K562 (cell line): ENCODE results near the gene PLEKHF1. TPM values are rescaled to one million over a fixed set of nuclear protein-coding genes. Genes with fewer than 3 reads are reported as not detected.

Experiments used
- ARID1B ChIP-seq: fragments of 450-650 bp; IDR thresholded peaks from 2 replicates; pipeline ENCODE4 v1.6.1; 2016; ENCODE audit warnings: antibody characterized with exemption, mild to moderate bottlenecking, inconsistent platforms
- CEBPG ChIP-seq, 3 experiments: fragments of 200-800 bp in 1 of 3; sonication (Bioruptor generic) in 1 of 3; sonication (generic) in 1 of 3; formaldehyde crosslinking in 1 of 3; IDR thresholded peaks in 2 of 3; conservative IDR thresholded peaks in 1 of 3; 2 replicates each; pipeline versions ENCODE4 v1.6.1 to v1.8.0; 2016 to 2022; ENCODE audit warnings: missing compliant biosample characterization in 2 of 3, missing genetic modification characterization in 2 of 3, mild to moderate bottlenecking in 1 of 3, missing genetic modification reagents in 1 of 3
- DPF2 ChIP-seq: fragments of 450-650 bp; IDR thresholded peaks from 2 replicates; pipeline ENCODE4 v1.6.1; 2016
- GATAD2B ChIP-seq: fragments of 450-650 bp; IDR thresholded peaks from 2 replicates; pipeline ENCODE4 v1.6.1; 2017; ENCODE audit warnings: mild to moderate bottlenecking, borderline replicate concordance
- MTF1 ChIP-seq: fragments of 250-450 bp; sonication (Bioruptor Pico); IDR thresholded peaks from 2 replicates; pipeline ENCODE4 v1.9.0; 2021; ENCODE audit warnings: moderate library complexity, mild to moderate bottlenecking, inconsistent platforms, borderline replicate concordance
- NFE2 ChIP-seq: IDR thresholded peaks from 2 replicates; pipeline ENCODE4 v1.6.1; 2014; ENCODE audit warnings: antibody characterized with exemption, low read depth
- NFE2L1 ChIP-seq: fragments of 450-650 bp; IDR thresholded peaks from 2 replicates; pipeline ENCODE4 v1.6.1; 2016; ENCODE audit warnings: missing genetic modification characterization, low read depth, mild to moderate bottlenecking, missing compliant biosample characterization, moderate library complexity, borderline replicate concordance
- NR2C2 ChIP-seq, 2 experiments: fragments of 200-800 bp in 1 of 2; sonication (Bioruptor generic) in 1 of 2; sonication (generic) in 1 of 2; formaldehyde crosslinking in 1 of 2; IDR thresholded peaks; 2 replicates each; pipeline versions ENCODE4 v1.6.1 to v1.8.0; 2016 to 2022; ENCODE audit warnings: mild to moderate bottlenecking in 1 of 2, missing compliant biosample characterization in 1 of 2, missing genetic modification characterization in 1 of 2, missing genetic modification reagents in 1 of 2
- PTTG1 ChIP-seq: fragments of 450-650 bp; IDR thresholded peaks from 2 replicates; pipeline ENCODE4 v1.6.1; 2016; ENCODE audit warnings: low read depth, mild to moderate bottlenecking, missing genetic modification characterization, missing compliant biosample characterization
- RB1 ChIP-seq: fragments of 450-650 bp; IDR thresholded peaks from 2 replicates; pipeline ENCODE4 v1.6.1; 2017; ENCODE audit warnings: low read depth, mild to moderate bottlenecking
- RHOXF2B ChIP-seq: fragments of 250-450 bp; sonication (Bioruptor Pico); conservative IDR thresholded peaks from 2 replicates; pipeline ENCODE4 v1.5.1; 2021
- SMARCE1 ChIP-seq: fragments of 450-650 bp; IDR thresholded peaks from 2 replicates; pipeline ENCODE4 v1.7.1; 2016; ENCODE audit warnings: mild to moderate bottlenecking
- U2AF2 ChIP-seq: fragments of 200-400 bp; formaldehyde crosslinking; optimal IDR thresholded peaks from 2 replicates; pipeline ENCODE3; 2017; ENCODE audit warnings: low read depth, mild to moderate bottlenecking, low read length
- ZKSCAN3 ChIP-seq: fragments of 250-450 bp; sonication (Bioruptor Pico); IDR thresholded peaks from 2 replicates; pipeline ENCODE4 v1.4.0; 2020
- ZNF121 ChIP-seq: sonication (generic); formaldehyde crosslinking; conservative IDR thresholded peaks from 2 replicates; pipeline ENCODE4 v1.8.0; 2022; ENCODE audit warnings: missing genetic modification reagents
- ZNF696 ChIP-seq: fragments of 250-450 bp; sonication (Bioruptor Pico); conservative IDR thresholded peaks from 2 replicates; pipeline ENCODE4 v1.4.0; 2020; ENCODE audit warnings: mild to moderate bottlenecking, moderate library complexity
- polyA plus RNA-seq, 8 experiments: library from polyadenylated mRNA; depleted of rRNA in 4 of 8; stranded (reverse) in 5 of 8; unstranded in 3 of 8; fragments of >200 nt; fragmentation: Nextera tagmentation in 2 of 8; fragmentation: Illumina TruSeq in 1 of 8; extraction: Ambion mirVana in 2 of 8; extraction: Trizol in 1 of 8; gene quantifications; 2 replicates each; pipeline versions ENCODE4 v1.2.1 to v1.2.3, GENCODE V29; 2011 to 2014; ENCODE audit warnings: inconsistent platforms in 1 of 8, missing spikeins in 1 of 8
- total RNA-seq, 7 experiments: library from RNA; depleted of rRNA in 6 of 7; stranded (reverse); fragments of >200 nt in 6 of 7; fragmentation: Illumina TruSeq in 2 of 7; extraction: Trizol in 2 of 7; gene quantifications; 2 replicates each; pipeline versions ENCODE4 v1.2.1 to v1.2.3, GENCODE V29; 2011 to 2021; ENCODE audit warnings: low replicate concordance in 1 of 7
- TF ChIP-seq, protein P1 (sequence below): fragments of 450-650 bp; formaldehyde crosslinking; IDR thresholded peaks from 2 replicates; pipeline ENCODE4 v1.4.0; 2020; ENCODE audit warnings: mild to moderate bottlenecking, mixed read lengths
- TF ChIP-seq, protein P2 (sequence below): fragments of 450-650 bp; IDR thresholded peaks from one replicate; pipeline ENCODE4 v1.6.1; 2018; ENCODE audit warnings: mild to moderate bottlenecking, moderate library complexity; ENCODE audit not compliant: partially characterized antibody
- TF ChIP-seq, protein P3 (sequence below), 2 experiments: fragments of 450-650 bp; IDR thresholded peaks; 2 replicates each; pipeline ENCODE4 v1.6.1; 2018; ENCODE audit warnings: mild to moderate bottlenecking in 2 of 2, low read depth in 1 of 2; ENCODE audit not compliant: partially characterized antibody in 2 of 2

Gene PLEKHF1
- total and polyA plus RNA-seq, 9 of the 15 experiments (the other 6 are each of a cell fraction or from before 2014, with no cell fraction given): 0.07 to 13.4 (median 3.9) TPM; not detected in 1

DNA sequence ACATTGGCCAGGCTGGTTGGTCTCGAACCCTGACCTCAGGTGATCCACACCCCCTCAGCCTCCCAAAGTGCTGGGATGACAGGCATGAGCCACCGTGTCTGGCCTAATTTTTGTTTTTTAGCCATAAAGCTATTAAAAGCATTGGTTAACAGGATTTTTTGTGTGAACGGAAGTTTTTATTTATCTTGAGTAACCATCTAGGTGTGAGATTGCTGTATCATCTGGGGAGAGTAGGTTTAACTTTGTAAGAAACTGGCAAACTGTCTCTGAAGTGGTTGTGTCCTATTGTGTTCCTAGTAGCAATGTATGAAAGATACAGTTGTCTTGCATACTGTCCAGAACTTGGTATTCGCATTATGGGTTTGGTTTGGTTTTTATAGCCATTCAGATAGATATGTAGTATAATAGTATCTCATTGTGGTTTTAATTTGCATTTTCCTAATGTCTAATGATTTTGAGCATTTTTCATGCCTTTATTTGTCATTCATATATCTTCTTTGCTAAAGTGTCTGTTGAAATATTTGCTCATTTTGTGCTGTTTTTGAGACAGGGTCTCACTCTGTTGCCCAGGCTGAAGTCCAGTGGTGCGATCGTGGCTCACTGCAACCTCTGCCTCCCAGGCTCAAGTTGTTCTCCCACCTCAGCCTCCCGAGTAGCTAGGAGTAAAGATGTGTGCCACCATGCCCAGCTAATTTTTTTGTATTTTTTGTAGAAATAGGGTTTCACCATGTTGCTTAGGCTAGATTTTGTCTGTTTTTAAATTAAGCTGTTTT is 13.5 kb upstream of the PLEKHF1 start (continued):
- TF ChIP-seq U2AF2: no peak
- TF ChIP-seq, protein P1, sequence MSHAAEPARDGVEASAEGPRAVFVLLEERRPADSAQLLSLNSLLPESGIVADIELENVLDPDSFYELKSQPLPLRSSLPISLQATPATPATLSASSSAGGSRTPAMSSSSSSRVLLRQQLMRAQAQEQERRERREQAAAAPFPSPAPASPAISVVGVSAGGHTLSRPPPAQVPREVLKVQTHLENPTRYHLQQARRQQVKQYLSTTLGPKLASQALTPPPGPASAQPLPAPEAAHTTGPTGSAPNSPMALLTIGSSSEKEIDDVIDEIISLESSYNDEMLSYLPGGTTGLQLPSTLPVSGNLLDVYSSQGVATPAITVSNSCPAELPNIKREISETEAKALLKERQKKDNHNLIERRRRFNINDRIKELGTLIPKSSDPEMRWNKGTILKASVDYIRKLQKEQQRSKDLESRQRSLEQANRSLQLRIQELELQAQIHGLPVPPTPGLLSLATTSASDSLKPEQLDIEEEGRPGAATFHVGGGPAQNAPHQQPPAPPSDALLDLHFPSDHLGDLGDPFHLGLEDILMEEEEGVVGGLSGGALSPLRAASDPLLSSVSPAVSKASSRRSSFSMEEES: no peak
- TF ChIP-seq, protein P2, sequence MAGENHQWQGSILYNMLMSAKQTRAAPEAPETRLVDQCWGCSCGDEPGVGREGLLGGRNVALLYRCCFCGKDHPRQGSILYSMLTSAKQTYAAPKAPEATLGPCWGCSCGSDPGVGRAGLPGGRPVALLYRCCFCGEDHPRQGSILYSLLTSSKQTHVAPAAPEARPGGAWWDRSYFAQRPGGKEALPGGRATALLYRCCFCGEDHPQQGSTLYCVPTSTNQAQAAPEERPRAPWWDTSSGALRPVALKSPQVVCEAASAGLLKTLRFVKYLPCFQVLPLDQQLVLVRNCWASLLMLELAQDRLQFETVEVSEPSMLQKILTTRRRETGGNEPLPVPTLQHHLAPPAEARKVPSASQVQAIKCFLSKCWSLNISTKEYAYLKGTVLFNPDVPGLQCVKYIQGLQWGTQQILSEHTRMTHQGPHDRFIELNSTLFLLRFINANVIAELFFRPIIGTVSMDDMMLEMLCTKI: no peak
- no peak for TF ChIP-seq ZNF696 (CRISPR knock-in tag)
- TF ChIP-seq RB1: no peak
- peak; percentile 71 for TF ChIP-seq ZNF121 (CRISPR knock-in tag)
- peak; percentile 13; the same call in 1 of the 2 replicates for TF ChIP-seq GATAD2B
- no peak; the same call in 1 of the 2 replicates for TF ChIP-seq SMARCE1
- TF ChIP-seq ZKSCAN3 (CRISPR knock-in tag): no peak
- TF ChIP-seq NFE2L1 (tag): no peak
- no peak for TF ChIP-seq MTF1 (CRISPR knock-in tag)
- peak; percentile 55 for TF ChIP-seq DPF2
- TF ChIP-seq CEBPG (CRISPR knock-in tag; IDR thresholded peaks at IDR 0.05): no peak
- no peak for TF ChIP-seq CEBPG (tag; conservative IDR thresholded peaks at IDR 0.05 in 1 of 2, IDR thresholded peaks at IDR 0.05 in 1 of 2)
- TF ChIP-seq ARID1B: 0 out of 2 replicates have a peak, but pooled peaks have one; percentile 13
- no peak for TF ChIP-seq PTTG1
- peak; percentile 83 for TF ChIP-seq NFE2
- TF ChIP-seq, protein P3, sequence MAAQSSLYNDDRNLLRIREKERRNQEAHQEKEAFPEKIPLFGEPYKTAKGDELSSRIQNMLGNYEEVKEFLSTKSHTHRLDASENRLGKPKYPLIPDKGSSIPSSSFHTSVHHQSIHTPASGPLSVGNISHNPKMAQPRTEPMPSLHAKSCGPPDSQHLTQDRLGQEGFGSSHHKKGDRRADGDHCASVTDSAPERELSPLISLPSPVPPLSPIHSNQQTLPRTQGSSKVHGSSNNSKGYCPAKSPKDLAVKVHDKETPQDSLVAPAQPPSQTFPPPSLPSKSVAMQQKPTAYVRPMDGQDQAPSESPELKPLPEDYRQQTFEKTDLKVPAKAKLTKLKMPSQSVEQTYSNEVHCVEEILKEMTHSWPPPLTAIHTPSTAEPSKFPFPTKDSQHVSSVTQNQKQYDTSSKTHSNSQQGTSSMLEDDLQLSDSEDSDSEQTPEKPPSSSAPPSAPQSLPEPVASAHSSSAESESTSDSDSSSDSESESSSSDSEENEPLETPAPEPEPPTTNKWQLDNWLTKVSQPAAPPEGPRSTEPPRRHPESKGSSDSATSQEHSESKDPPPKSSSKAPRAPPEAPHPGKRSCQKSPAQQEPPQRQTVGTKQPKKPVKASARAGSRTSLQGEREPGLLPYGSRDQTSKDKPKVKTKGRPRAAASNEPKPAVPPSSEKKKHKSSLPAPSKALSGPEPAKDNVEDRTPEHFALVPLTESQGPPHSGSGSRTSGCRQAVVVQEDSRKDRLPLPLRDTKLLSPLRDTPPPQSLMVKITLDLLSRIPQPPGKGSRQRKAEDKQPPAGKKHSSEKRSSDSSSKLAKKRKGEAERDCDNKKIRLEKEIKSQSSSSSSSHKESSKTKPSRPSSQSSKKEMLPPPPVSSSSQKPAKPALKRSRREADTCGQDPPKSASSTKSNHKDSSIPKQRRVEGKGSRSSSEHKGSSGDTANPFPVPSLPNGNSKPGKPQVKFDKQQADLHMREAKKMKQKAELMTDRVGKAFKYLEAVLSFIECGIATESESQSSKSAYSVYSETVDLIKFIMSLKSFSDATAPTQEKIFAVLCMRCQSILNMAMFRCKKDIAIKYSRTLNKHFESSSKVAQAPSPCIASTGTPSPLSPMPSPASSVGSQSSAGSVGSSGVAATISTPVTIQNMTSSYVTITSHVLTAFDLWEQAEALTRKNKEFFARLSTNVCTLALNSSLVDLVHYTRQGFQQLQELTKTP (IDR thresholded peaks at IDR 0.05; ENCODE audit: low read depth in 1 of 2, partially characterized antibody in 2 of 2): no peak
- no peak for TF ChIP-seq RHOXF2B (CRISPR knock-in tag)
- no peak for TF ChIP-seq NR2C2 (CRISPR knock-in tag; IDR thresholded peaks at IDR 0.05)
- 0 out of 2 replicates have a peak, but pooled peaks have one; percentile 32 for TF ChIP-seq NR2C2 (tag; IDR thresholded peaks at IDR 0.05)
- TF ChIP-seq, all 486 proteins: peak for 11
